Upper lobe of right lung (tissue), 1 donor: ENCODE data around the gene PDXK. TPM values are rescaled to one million over a fixed set of nuclear protein-coding genes. Genes with fewer than 3 reads are reported as not detected.

ENCODE experiments used
- ATAC-seq: fragments of 200-7000 bp; cut with Tn5 transposase; one replicate; pipeline ENCODE4 v1.9.1; 2020; ENCODE audit warnings: mild to moderate bottlenecking, moderate library complexity
- DNase-seq: peaks from one replicate; pipeline ENCODE4 v3.0.0-alpha.2; 2020
- H3K27ac ChIP-seq: fragments of 200-600 bp; one replicate; pipeline ENCODE4 v1.8.0; 2022
- H3K27me3 ChIP-seq: fragments of 200-600 bp; one replicate; pipeline ENCODE4 v1.8.0; 2022; ENCODE audit warnings: mild to moderate bottlenecking
- H3K36me3 ChIP-seq: fragments of 200-600 bp; one replicate; pipeline ENCODE4 v1.8.0; 2022
- H3K4me1 ChIP-seq: fragments of 200-600 bp; one replicate; pipeline ENCODE4 v1.8.0; 2022
- H3K4me3 ChIP-seq: fragments of 200-600 bp; one replicate; pipeline ENCODE4 v1.8.0; 2022; ENCODE audit warnings: mild to moderate bottlenecking
- H3K9me3 ChIP-seq: fragments of 200-600 bp; one replicate; pipeline ENCODE4 v1.8.0; 2022
- intact Hi-C: fragments of 100-400 bp; cut with DNase I; formaldehyde crosslinking; loops from one replicate; pipeline ENCODE4 v1.11.0; 2022
- total RNA-seq: library from RNA; stranded (reverse); fragmentation: NEBNext Ultra II Directional; extraction: Animal tissue kit (Norgen Biotek cat#: 25700); gene quantifications from one replicate; pipeline ENCODE4 v1.2.1, GENCODE V29; 2021
- TF ChIP-seq, protein P1 (sequence below): fragments of 200-600 bp; IDR thresholded peaks from one replicate; pipeline ENCODE4 v1.8.0; 2022; ENCODE audit warnings: antibody characterized with exemption
- donor health status: DM: no; HTN: yes; CAD: no; lungs with severe emphysema.

The PDXK gene
- total RNA-seq, 1 donor from 2014 or later = 280 TPM

DNA sequence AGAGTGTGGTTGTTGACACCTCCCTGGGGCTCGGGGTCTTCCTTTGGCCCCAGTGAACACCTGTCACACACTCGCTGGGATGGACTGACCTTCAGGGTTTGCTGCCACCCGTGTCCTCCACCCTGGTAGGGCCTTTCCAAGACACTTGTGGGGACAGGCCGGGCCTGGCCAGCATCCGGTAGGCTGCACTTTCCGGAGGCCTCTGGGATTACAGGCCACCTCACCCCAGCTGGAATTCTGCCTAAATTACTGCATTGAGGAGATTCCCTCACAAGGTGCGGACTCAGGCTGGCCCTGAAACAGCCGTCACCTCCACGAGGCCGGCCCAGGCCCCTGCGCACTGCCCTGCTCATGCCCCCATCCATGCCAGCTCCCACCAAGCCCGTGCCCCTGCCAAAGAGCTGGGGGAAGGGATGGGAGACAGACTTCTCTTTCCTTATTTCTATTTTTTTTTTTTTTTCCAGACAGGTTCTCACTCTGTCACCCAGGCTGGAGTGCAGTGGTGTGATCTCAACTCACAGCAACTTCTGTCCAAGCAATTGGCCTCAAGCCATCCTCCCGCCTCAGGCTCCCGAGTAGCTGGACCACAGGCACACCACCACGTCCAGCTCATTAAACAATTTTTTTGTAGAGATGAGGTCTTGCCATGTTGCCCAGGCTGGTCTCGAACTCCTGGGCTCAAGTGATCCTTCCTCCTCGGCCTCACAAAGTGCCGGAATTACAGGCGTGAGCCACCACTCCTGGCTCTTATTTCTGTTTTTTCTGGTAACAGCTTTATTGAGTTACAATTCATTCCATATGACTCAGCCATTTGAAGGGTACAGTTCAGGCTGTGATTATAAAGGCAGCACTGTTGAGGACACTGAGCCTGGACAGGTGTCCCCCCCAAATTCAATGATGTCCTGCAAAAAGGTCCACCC, 45.9 kb downstream of the PDXK start:
- Histone ChIP-seq H3K4me1 (peaks cover 11% of the 10 kb centered on the region), H3K36me3 (peaks cover 13% of the 10 kb centered on the region), H3K9me3 (no peaks in the 10 kb centered on the region), H3K27me3 (no peaks in the 10 kb centered on the region), H3K27ac (no peak overlapping the region), H3K4me3 (no peak overlapping the region)
- TF ChIP-seq, protein P1, sequence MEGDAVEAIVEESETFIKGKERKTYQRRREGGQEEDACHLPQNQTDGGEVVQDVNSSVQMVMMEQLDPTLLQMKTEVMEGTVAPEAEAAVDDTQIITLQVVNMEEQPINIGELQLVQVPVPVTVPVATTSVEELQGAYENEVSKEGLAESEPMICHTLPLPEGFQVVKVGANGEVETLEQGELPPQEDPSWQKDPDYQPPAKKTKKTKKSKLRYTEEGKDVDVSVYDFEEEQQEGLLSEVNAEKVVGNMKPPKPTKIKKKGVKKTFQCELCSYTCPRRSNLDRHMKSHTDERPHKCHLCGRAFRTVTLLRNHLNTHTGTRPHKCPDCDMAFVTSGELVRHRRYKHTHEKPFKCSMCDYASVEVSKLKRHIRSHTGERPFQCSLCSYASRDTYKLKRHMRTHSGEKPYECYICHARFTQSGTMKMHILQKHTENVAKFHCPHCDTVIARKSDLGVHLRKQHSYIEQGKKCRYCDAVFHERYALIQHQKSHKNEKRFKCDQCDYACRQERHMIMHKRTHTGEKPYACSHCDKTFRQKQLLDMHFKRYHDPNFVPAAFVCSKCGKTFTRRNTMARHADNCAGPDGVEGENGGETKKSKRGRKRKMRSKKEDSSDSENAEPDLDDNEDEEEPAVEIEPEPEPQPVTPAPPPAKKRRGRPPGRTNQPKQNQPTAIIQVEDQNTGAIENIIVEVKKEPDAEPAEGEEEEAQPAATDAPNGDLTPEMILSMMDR = no peak
- ATAC-seq (no peak), DNase-seq (no peak)
- intact Hi-C loops = no loop called here

DNA sequence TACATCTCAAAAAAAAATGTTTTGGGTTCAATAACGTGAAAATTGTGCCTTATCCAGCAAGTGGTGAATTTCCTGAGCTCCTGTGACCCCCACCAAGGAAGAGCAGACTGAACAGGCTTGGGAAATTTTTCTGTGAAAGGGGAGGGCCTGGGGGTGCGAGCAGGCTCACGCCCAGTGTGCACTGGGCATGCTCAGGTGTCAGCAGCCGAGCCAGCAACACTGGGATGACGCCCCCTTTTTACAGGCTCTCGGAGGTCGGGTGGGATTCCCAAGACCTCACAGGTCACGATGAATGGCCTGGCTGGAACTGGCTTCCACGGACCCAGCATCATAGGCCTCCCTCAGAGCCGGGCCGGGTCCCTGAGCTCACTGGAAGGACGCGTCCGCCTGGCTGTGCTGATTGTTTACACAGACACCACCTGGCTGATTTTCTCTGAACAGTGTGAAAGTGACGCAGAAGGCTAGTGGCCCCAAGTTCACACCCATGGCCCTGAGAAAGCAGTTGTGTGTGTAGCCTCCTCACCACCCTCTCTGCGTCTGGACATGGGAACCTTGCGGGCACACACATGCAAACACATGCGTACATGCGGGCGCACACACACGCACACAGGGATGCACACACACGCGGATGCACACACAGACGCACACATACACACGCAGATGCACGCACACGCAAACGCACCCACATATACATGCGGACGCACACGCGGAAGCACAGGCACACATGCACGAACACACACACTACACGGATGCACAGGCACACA, 48.0 kb downstream of the PDXK start:
- TF ChIP-seq, protein P1 = no peak
- Histone ChIP-seq H3K4me3 (no peak overlapping the region), H3K27me3 (no peaks in the 10 kb centered on the region), H3K9me3 (no peaks in the 10 kb centered on the region), H3K36me3 (peaks cover 7% of the 10 kb centered on the region), H3K27ac (peak overlapping the region; percentile 67), H3K4me1 (peaks cover 11% of the 10 kb centered on the region)
- intact Hi-C loops = no loop called here
- DNase-seq = no peak
- no peak for ATAC-seq

DNA sequence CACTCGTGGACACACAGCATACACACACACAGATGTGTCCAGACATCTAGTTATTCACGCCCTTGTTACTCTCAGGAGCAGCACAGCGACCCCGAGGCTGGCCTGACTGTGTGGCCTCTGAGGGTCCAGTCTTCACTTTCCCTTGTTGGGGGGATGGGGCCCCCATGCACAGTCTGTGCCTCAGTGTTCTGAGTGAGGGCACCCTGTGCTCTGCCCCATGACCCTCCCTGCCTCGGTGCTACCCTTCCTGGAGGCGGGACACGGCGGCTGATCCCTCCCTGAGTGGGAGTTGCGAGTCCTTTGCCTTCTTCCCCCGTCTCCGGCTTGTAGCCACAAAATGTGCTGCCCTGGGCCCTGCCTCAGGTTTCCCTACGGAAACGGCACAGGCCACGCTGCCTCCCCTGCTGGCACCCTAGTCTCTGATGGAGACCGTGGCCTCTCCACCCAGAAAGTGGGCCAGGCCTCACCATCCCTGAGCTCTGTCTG, 48.6 kb downstream of the PDXK start:
- peak; percentile 9 for ATAC-seq
- H3K4me3 ChIP-seq = no peak overlapping the region

DNA sequence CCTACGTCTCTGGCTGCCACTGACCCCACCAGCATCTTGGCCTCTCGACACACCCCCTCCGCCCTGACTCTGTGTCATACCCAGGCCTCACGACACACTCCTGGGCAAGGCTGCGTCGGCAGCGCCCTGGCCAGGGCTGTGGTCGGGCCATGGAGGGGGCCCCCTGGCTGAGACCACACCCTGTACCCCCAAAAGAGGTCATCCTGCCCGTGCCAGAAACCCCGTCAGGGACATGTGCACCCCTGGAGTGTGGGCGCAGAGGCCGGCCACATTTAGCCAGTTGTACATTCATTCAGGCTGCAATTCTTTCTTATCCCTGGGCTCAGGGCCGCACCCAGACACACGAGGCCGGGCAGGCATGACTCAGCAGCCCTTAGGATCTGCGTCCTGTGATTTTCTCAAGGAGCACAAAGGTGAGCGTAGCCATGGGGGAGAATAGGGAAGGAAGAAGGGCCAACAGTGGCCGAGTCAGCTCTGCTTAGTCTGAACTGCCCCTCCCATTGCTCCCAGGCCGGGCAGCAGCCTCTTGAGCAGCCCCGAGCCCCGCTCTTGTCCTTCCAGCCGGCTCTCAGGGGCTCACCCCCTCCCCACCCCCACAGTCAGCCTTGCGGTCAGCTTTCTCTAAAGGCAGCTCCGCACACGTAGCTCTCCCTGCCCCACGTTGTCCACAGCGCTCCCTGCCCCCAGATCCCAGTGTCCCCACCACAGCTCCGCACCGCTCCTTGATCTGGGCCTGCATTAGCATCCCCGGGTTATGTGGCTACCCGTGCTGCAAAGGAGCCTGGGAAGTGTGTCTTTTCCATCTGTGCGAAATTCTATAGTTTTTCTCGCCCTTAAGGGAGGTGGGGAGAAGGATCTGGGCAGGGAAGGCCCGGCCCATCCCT, 49.3 kb downstream of the PDXK start:
- TF ChIP-seq, protein P1 = no peak
- Histone ChIP-seq H3K4me1 (peaks cover 11% of the 10 kb centered on the region), H3K9me3 (no peaks in the 10 kb centered on the region), H3K27me3 (no peaks in the 10 kb centered on the region), H3K4me3 (no peak overlapping the region), H3K27ac (peak overlapping the region; percentile 67), H3K36me3 (peaks cover 7% of the 10 kb centered on the region)
- DNase-seq (peak; percentile 91), ATAC-seq (peak; percentile 86)
- intact Hi-C loops = no loop called here

More for the DNA sequence above, 48.6 kb downstream of the PDXK start:
- Histone ChIP-seq H3K4me1 (peaks cover 11% of the 10 kb centered on the region), H3K9me3 (no peaks in the 10 kb centered on the region), H3K27me3 (no peaks in the 10 kb centered on the region), H3K36me3 (peaks cover 2% of the 10 kb centered on the region), H3K27ac (peak overlapping the region; percentile 67)
- intact Hi-C loops = no loop called here
- no peak for DNase-seq
- TF ChIP-seq, protein P1 = no peak

DNA sequence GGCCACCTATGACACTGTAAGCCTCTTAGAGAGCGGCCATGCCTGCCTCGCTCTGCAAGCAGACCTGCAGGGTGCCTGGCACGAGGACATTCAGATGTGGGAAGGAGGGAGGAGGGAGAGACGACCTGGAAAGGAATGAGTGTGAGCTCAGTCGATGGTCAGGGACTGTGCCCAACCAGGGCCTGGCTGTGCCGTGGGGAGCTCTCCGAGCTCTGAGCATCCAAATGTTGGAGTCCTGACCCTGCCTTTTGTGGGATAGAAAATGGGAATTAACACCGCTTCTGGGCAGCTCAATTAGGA, 49.9 kb downstream of the PDXK start:
- Histone ChIP-seq H3K27ac (peak overlapping the region; percentile 67), H3K4me3 (no peak overlapping the region), H3K27me3 (no peaks in the 10 kb centered on the region), H3K36me3 (peaks cover 13% of the 10 kb centered on the region), H3K9me3 (no peaks in the 10 kb centered on the region), H3K4me1 (peaks cover 11% of the 10 kb centered on the region)
- TF ChIP-seq, protein P1 = no peak
- DNase-seq (no peak), ATAC-seq (peak; percentile 1)
- intact Hi-C loops = no loop called here
